Stimulated activated CD4-positive, alpha-beta T cell treated with anti-CD3 and anti-CD28 coated beads, Interleukin-1b, Interleukin-23, amount 100 ng/mL, for 1 hour (primary cell): ENCODE measurements around the gene LLGL2.
"Not testable (repeated sequence)": the region's sequence is repeated elsewhere in the genome, so short reads cannot be mapped to it uniquely, and the experiment has no call there.

Experiments
- DNase-seq, 2 donors: peaks; one replicate each; pipeline ENCODE4 v3.0.0-alpha.2; 2020; ENCODE audit warnings: low read depth in 2 of 2

The LLGL2 gene, protein sequence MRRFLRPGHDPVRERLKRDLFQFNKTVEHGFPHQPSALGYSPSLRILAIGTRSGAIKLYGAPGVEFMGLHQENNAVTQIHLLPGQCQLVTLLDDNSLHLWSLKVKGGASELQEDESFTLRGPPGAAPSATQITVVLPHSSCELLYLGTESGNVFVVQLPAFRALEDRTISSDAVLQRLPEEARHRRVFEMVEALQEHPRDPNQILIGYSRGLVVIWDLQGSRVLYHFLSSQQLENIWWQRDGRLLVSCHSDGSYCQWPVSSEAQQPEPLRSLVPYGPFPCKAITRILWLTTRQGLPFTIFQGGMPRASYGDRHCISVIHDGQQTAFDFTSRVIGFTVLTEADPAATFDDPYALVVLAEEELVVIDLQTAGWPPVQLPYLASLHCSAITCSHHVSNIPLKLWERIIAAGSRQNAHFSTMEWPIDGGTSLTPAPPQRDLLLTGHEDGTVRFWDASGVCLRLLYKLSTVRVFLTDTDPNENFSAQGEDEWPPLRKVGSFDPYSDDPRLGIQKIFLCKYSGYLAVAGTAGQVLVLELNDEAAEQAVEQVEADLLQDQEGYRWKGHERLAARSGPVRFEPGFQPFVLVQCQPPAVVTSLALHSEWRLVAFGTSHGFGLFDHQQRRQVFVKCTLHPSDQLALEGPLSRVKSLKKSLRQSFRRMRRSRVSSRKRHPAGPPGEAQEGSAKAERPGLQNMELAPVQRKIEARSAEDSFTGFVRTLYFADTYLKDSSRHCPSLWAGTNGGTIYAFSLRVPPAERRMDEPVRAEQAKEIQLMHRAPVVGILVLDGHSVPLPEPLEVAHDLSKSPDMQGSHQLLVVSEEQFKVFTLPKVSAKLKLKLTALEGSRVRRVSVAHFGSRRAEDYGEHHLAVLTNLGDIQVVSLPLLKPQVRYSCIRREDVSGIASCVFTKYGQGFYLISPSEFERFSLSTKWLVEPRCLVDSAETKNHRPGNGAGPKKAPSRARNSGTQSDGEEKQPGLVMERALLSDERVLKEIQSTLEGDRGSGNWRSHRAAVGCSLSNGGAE

GRCh38 chr17:75524970-75525805 lies at the start of gene LLGL2:
LLGL2 (plus strand) TSS chr17:75525697; CDS start chr17:75543427, 17,730 bp downstream.
- DNase-seq, result peak; percentile 63 to 70

DNA sequence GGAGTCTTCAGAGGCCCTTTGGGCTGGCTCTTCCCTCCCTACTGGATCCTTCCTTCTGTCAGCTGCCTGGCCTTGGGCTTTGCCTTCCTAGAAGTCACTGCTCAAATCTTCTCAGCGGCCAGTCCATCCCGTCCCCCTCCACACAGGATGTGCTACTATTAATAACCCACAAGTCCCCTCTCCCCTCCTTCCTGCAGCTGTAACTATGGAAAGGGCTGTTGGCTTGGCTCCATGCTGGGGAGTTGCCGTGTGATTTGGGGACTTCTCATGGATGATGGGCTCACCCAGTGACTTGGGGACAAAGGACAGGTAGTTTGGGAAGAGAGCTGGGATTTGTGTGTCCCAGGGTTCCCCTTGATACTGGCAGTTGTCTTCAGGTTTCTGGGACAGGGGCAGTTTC lies 49.6 kb upstream of the LLGL2 start:
- DNase-seq, result no peak

DNA sequence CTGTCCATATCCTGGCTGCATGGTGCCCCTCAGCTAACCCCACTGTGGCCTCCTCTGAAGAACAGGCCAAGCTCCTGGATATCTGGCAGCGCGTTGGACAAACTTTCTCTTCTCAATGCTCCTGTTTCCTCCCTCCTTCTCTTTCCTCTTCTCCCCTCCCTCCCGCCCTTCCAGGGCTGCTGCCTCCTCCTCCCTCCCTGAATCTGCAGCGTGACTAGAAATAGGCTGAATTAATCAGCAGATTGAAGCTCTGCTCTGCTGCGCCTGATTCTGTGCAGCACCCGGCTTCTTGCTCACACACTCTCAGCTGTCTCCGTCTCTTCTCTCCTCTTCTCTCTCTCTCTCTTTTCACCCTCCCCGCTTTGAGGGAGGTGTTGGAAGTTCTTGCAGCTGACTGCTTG lies 49.2 kb upstream of the LLGL2 start:
- DNase-seq, result no peak

DNA sequence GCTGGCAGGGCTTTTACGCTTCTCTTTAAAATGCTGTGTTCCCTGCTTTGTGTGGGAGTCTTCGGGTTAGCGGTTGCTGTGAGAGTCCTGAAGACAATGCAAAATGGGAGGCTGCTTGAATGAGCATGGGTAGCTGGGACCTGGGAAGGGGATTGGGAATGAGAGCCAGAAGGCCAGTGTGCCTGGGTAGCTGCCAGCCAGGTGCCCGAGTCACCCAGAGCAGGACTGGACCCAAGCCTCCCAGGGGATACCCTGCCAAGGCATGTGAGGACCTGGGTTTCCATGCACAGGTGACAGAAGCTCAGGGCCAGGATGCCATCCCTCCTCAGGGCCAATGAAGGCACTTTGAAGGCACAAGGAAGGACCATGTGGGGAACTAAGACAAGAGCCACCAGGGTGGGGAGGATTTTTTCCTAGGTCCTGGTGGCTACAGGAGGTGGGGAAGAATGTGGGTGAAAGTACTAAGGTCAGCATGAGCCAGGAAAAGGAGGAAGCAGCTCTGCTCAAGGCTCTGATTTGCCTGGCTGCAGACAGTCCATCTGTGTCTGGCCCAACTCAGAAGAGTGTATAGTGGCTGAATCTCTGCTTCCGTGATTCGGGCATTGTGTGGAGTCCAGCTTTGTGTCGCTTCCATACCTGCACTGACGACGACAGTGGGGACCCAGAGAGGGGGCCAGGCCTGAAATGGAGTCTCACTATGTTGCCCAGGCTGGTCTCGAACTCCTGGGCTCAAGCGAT lies 48.6 kb upstream of the LLGL2 start:
- DNase-seq, result no peak

DNA sequence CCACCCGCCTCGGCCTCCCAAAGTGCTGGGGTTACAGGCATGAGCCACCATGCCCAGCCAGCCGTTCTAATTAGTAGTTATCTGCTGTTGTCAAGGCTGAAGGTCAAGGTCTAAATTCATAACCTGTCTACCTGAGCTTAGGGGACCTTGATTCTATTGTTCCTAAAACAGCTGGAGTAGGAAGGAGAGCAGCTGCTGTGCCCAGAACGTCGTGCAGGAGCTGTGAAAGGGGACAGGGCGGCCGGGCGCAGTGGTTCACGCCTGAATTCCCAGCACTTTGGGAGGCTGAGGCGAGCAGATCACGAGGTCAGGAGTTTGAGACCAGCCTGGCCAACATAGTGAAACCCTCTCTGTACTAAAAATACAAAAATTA lies 48.0 kb upstream of the LLGL2 start:
- not testable (repeated sequence) for DNase-seq

GRCh38 chr17:75478508-75478907 lies 47.0 kb upstream of the LLGL2 start:
- no peak for DNase-seq

- DNase-seq, result no peak
These were observed 45.2 kb upstream of the LLGL2 start for GRCh38 chr17:75480281-75480680.

DNA sequence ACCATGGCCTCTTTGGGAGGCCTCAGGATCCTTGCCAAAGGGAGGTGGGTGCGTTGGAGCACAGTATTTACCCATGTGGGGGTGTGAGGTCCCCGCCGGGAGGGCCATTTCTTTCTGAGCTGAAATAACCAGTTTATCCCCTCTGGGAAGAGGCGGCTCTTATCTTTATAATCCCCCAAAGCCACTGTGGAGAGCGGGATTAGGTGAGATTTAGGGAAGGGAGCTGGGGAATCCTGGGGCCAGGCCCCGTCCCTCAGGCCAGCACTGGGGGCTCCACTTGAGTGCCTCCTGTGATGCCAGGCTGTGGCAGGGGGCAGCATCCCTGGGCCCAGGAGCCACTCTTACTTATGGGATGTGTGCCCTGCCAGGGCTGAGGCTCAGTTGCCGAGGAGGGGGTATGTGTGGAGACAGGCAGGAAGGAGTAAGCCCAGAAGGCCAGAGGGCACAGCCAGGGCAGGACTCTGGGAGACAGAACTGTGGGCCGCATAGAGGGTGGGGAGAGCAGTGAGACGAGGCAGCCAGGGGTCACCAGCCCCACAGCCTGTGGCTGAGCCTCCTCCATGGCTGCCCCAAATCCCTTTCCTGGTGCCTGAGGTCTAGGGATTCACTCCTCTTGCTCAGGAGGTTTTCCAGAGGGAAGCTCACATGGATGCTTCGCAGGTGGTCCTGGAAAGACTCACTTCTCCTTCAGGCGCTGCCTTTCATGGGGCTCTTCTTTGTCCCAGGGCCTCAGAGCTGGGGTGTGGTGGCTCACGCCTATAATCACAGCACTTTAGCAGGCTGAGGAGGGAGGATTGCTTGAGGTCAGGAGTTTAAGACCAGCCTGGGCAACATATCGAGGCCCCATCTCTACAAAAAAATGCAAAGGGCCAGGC lies 44.1 kb upstream of the LLGL2 start:
- no peak for DNase-seq

- DNase-seq, result no peak
These were observed 43.2 kb upstream of the LLGL2 start for GRCh38 chr17:75482098-75482942.

DNA sequence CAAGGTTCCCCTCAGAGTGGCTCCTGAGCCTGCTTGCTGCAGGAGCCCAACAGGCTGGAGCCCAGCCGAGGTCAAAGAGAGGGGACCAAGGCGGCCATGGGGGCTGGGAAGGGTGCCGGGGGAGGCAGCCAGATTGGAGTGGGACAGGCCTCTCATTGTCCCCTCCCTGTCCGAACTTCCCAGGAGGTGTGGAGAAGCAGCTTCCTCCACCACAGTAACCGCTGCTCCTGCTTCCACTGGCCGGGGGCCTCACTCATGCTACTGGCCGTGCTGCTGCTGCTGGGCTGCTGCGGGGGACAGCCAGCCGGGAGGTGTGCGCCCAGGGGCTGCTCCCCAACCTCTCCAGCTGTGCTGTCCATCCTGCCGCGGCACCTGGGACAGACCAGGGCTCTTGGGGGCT lies 39.8 kb upstream of the LLGL2 start:
- no peak for DNase-seq

DNA sequence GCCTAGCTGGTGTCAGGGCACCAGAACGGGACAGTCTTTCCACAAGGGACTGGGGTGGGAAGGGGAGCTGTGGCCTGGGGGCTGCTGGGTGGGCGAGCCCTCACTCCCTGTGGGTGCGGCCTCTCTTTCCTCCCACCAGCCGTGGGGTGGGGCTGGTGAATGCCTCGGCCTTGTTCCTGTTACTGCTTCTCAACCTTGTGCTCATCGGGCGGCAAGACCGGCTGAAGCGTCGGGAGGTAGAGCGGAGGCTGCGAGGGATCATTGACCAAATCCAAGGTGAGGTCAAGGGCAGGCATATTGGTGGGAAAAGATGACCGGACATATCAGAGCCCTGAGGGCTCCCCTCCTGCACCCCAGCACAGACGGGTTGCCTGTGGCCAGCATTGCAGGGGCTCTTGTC lies 39.3 kb upstream of the LLGL2 start:
- no peak for DNase-seq

- DNase-seq, result no peak
These were observed 38.5 kb upstream of the LLGL2 start for GRCh38 chr17:75486951-75487350.

DNA sequence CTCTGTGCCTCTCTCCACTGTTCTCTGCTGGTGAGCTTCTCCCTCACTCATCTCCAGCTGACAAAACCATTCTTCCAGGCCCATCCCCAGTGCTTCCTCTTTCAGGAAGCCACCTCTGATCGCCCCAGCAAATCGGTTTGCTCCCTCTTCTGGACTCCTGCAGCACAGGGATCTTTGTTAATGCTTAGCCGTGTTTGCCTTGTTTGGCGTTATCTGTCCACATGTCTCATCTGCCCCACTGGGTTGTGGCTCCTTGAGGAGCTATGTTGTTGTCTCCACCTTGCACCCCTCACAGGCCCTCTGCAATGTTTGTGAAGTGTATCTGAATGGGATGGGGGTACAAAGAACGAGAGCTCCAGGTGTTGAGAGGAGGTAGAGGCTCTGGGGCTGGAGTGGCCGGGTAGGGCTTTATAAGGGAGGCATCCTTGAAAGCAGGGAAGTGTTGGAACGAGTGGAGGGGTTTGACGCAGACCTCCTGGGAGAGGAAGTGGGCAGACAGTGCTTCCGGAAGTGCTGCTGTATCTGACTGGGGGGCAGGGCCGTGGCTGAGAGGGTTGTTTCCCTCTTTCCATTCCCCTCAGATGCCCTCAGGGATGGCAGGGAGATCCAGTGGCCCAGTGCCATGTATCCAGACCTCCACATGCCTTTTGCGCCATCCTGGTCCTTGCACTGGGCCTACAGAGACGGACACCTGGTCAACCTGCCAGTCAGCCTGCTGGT lies 38.0 kb upstream of the LLGL2 start:
- peak in 1 of 2 donors; percentile 8 for DNase-seq

GRCh38 chr17:75488693-75489510 lies 36.6 kb upstream of the LLGL2 start:
- DNase-seq, result no peak

DNA sequence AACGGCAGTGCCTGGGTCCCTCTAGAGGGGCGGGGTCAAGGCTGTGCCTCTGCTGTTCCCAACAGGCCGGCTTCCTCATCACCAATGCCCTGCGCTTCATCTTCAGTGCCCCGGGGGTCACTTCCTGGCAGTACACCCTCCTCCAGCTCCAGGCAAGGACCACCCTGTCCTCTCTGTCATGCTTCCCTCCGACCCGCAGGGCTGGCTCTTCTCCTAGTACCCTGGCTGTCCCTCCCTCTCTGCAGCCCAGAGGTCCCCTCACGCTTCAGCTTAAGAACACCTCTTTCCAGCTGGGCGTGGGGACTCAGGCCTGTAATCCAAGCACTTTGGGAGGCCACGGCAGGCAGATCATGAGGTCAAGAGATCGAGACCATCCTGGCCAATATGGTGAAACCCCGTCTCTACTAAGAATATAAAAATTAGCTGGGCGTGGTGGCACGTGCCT lies 36.0 kb upstream of the LLGL2 start:
- DNase-seq, result no peak

- DNase-seq, result no peak
These were observed 35.2 kb upstream of the LLGL2 start for GRCh38 chr17:75490173-75490743.
